HG03135 (cell line): ENCODE data around the gene METTL25B.

Experiments
- ATAC-seq: cut with Tn5 transposase; IDR thresholded peaks from one replicate; pipeline ENCODE4 v1.9.1; 2021; ENCODE audit warnings: mild to moderate bottlenecking, moderate library complexity; ENCODE audit not compliant: unreplicated experiment

The METTL25B gene

GRCh38 chr1:156725683-156726280, 2.5 kb upstream of the METTL25B start:
- ATAC-seq: no peak

- no peak for ATAC-seq
Observed at GRCh38 chr1:156726549-156727226, 1.6 kb upstream of the METTL25B start.

- no peak for ATAC-seq
Observed at GRCh38 chr1:156727492-156727891, 777 bp upstream of the METTL25B start.

- ATAC-seq: peak; percentile 89
Observed at GRCh38 chr1:156728599-156729462, 562 bp downstream of the METTL25B start, which contains the start of gene ISG20L2. ISG20L2 (minus strand) TSS chr1:156728766; CDS start chr1:156727652, 1,114 bp downstream.

GRCh38 chr1:156733989-156734584, 5.8 kb downstream of the METTL25B start:
- no peak for ATAC-seq

- no peak for ATAC-seq
Observed at GRCh38 chr1:156738407-156738806, 10.1 kb downstream of the METTL25B start.

- ATAC-seq: no peak
Observed at GRCh38 chr1:156738916-156739315, 10.6 kb downstream of the METTL25B start.

GRCh38 chr1:156740237-156740740, 12.0 kb downstream of the METTL25B start:
- ATAC-seq: no peak

GRCh38 chr1:156740741-156741480, 12.6 kb downstream of the METTL25B start, which contains the start of gene MRPL24:
MRPL24 (minus strand) TSS chr1:156741088; CDS start chr1:156738704, 2,384 bp downstream.
- peak; percentile 81 for ATAC-seq

- ATAC-seq: no peak
Observed at GRCh38 chr1:156741481-156741983, 13.3 kb downstream of the METTL25B start.

- no peak for ATAC-seq
Observed at GRCh38 chr1:156742017-156742416, 13.7 kb downstream of the METTL25B start.

GRCh38 chr1:156742801-156743200, 14.5 kb downstream of the METTL25B start:
- no peak for ATAC-seq

- no peak for ATAC-seq
Observed at GRCh38 chr1:156743367-156744302, 15.4 kb downstream of the METTL25B start.

- no peak for ATAC-seq
Observed at GRCh38 chr1:156744344-156744743, 16.1 kb downstream of the METTL25B start.

- ATAC-seq: no peak
Observed at GRCh38 chr1:156744786-156745419, 16.6 kb downstream of the METTL25B start.

- no peak for ATAC-seq
Observed at GRCh38 chr1:156745881-156746280, 17.6 kb downstream of the METTL25B start.

- no peak for ATAC-seq
Observed at GRCh38 chr1:156746406-156746727, 18.1 kb downstream of the METTL25B start.
